MV-4-11 (cell line): ENCODE measurements around the gene MAPRE3.

ENCODE experiments used
- DNase-seq: peaks from one replicate; lab custom pipeline; 2025; lab: John Stamatoyannopoulos, UW

Gene MAPRE3

DNA sequence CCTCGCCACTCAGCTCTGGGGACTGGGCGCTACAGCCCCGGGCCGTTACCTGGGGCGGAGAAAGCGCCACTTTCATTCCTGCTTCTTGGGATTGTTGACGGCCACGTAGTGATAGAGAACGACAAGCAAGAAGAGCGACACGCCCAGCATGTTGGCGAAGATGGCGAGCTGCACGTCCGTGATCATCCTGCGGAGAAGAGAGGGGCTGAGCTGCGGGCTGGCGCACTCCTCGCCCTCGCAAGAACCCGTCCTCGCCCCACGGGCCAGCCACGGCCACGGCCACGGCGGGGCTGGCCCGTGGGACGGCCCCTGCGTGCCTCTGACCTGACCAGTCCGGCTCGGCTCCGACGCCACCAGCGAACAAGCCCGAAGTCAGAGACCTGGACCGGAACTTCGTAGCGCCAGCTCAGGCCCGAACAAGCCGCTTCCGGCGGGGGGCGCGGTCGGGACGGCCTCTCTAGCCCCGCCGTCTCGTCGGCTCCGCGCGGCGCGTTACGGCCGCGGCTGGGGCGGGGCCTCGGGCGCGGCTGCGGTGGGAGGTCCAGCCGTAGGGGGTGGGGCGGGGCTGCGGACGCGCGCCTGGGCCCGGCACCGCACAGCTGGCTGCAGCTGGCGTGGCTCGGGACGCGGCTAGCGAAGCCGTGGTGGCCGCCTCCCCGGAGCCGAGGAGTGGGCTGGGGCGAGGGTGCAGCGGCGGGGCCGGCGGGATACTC is 101.0 kb downstream of the MAPRE3 start, which contains the start of gene OST4:
Gene OST4, minus strand, starts transcription at position 378 of the 713 bp plus-strand sequence.
- peak; percentile 86 for DNase-seq

DNA sequence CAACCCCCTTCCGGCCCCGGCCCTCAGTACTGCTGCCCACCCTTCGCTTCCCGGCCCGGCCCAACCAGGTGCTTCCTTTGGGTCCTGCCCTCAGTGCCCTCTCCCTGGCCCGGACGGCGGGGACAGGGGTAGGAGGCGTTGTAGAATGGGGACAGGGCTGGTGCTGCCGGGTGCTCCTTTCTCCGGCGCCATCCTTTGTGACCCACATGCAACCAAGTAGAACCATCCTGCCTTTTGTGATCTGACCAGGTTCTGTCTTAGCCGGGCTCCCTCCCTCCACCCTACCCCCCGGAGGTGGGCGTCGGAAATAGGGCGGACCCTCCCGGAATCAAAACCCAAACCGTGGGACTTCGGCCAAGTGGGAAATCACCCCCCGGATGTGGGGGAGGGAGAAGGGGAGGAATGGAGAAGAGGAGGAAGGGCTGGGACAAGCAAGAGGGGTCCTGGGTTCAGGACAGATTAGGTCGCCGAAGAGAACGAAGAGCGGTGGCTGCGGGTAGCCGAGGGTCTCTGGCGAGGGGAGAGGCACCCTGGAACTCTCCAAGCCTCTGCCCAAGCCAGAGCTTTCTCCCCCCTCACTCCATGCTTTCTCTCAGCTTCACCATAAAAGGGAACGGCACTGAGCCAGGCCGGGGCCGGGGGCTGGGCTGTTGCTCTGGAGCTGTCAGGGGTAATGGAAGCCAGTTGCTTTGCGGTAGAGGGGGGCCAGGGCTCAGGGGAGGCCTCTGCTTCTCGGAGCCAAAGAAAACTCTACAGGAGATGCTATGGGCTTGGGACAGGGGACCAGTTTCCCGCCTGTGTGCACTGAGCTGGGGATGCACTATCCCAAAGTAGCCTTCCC is 101.8 kb downstream of the MAPRE3 start:
- no peak for DNase-seq

DNA sequence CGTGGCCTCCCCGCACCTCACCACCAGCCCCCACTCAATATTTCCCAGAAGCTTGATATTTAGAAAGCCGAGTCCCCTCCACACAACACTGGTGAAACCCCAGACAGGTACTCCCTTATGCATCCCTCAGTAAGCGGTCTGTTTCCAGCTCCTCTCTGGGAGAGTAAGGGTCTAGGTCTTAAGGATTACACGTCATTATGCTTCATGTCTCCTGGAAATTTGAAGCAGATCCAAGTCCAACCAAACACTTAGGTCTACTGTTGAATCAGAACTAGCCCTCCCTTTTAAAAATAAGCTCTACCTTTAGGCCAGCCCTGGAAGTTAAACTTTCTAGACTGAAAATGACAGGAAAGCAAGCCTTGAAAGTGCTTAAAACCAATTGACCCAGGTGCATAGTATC is 102.5 kb downstream of the MAPRE3 start:
- DNase-seq, result no peak

DNA sequence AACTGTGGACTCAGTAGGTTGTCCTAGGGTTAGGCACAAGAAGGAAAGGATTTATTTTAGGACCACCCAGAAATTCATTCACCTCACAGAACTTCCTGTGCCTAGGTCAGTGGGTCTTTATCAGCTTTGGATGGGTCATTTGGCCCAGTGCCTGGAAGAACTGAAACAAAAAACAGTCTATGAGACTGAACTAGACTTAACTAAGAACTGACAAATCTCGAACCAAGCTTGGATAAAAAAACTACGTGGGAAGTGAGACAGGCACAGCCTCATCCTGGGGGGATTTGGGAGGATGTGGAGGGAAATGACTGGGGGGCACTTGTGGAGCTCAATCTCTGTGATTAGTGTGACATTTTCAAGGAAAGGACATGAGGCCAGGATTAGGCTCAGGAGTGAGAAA is 103.3 kb downstream of the MAPRE3 start:
- peak; percentile 10 for DNase-seq

DNA sequence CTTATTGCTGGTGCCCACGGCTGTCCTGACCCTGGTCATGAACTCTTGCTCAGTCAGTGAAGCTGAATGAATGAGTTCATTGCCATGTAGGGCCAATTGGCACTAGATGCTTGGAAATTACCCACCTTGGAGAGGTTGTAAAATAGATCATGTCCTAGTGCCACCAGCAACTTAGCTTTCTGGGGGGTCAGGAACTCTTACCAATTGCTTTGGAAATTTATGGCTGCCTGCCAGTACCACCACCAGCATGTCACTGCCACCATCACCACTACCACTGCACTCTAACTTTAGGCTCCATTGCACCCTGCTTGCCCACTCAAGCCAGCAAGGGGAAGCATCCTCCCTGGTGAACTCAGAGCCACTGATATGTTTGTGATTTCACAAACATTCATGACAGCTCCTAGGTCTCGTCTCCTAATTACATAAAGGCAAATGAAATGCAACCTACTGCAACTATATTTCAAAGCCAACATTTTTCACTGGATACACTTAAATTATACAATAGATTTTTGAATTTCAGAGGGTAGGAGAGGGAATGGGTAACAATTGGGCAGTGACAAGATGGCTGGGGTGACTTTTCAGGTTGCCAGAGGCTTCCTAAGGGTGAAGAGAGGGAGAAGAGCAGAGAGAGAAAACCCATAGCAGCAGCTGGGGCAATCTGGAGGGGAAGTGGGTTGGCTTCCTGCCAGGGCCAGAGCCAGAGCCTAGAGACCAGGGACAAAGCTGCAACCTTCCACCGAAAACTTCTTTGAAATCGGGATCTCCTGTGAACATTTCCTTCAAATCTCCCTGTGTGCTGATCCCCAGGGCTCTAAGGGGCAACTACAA is 104.5 kb downstream of the MAPRE3 start:
- DNase-seq, result peak; percentile 77

DNA sequence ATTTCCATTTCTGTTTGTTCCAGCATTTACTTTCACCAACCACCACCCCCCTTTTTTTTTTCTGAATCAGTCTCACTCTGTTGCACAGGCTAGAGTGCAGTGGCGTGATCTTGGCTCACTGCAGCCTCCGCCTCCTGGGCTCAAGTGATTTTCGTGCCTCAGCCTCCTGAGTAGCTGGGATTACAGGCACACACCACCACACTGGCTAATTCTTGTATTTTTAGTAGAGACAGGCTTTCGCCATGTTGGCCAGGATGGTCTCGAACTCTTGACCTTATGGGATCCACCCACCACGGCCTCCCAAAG is 105.1 kb downstream of the MAPRE3 start:
- DNase-seq, result peak; percentile 46

DNA sequence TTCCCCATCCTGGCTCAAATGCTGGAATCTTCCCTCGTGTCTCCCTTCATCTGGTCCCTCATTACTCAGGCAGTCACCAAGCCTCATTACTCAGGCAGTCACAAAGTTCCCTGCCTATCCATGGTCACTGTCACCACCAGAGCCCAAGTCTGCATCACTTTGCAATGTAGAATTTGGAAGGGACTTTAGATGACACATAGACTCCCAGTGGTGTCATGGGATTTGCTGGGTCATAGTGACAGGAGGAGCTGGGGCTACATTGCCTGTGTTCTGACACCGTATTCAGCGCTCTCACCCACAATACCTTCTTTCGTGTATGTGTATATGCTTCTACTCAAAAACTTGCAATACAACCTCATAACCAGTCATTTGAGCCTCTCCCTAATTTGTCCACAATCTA is 105.9 kb downstream of the MAPRE3 start:
- no peak for DNase-seq
